Gastrocnemius medialis (tissue), 4 donors: ENCODE results near the gene NFKBIB. TPM values are rescaled to one million over a fixed set of nuclear protein-coding genes. Genes with fewer than 3 reads are reported as not detected.

Source experiments
- ATAC-seq, 2 donors: fragments of 150-250 bp; one replicate each; pipeline ENCODE4 v1.9.1; 2016
- DNase-seq, 2 donors: peaks; one replicate each; pipeline ENCODE4 v3.0.0-alpha.2; 2019
- H3K27ac ChIP-seq, 4 donors: fragments of 200-600 bp; sonication (generic); 1 replicate in 1 of 4; 2 replicates in 3 of 4; pipeline ENCODE4 v1.5.1; 2016 to 2018; ENCODE audit warnings: mild to moderate bottlenecking in 2 of 4, moderate library complexity in 1 of 4
- H3K27me3 ChIP-seq, 3 donors: fragments of 200-600 bp; sonication (generic) in 2 of 3; 1 replicate in 1 of 3; 2 replicates in 2 of 3; pipeline versions ENCODE4 v1.5.1 to v1.6.0; 2016 to 2019; ENCODE audit warnings: mild to moderate bottlenecking in 1 of 3, moderate library complexity in 1 of 3
- H3K36me3 ChIP-seq, 2 donors: fragments of 200-600 bp; sonication (generic) in 1 of 2; one replicate each; pipeline ENCODE4 v1.5.1; 2017 to 2018
- H3K4me1 ChIP-seq, 2 donors: fragments of 200-600 bp; sonication (generic) in 1 of 2; one replicate each; pipeline ENCODE4 v1.5.1; 2016 to 2017; ENCODE audit warnings: mild to moderate bottlenecking in 2 of 2
- H3K4me3 ChIP-seq, 4 donors: fragments of 200-600 bp; sonication (generic) in 3 of 4; 1 replicate in 1 of 4; 2 replicates in 3 of 4; pipeline ENCODE4 v1.5.1; 2016 to 2019; ENCODE audit warnings: mild to moderate bottlenecking in 2 of 4
- H3K9me3 ChIP-seq, 3 donors: fragments of 200-600 bp; sonication (generic) in 2 of 3; 1 replicate in 1 of 3; 2 replicates in 2 of 3; pipeline ENCODE4 v1.5.1; 2016 to 2019
- POLR2A ChIP-seq, 2 donors: fragments of 450-650 bp; IDR thresholded peaks; one replicate each; pipeline ENCODE4 v1.6.1; 2017; ENCODE audit warnings: antibody characterized with exemption in 2 of 2, mild to moderate bottlenecking in 2 of 2, moderate library complexity in 2 of 2
- in situ Hi-C, 4 donors: fragments of 200-750 bp; cut with MboI; loops; one replicate each; pipeline versions ENCODE4 v1.15.0 to v1.8.0; 2017; ENCODE audit warnings: low sequenced_read_pairs in 4 of 4
- intact Hi-C: fragments of 100-400 bp; cut with DNase I; formaldehyde crosslinking; loops from one replicate; pipeline ENCODE4 v1.15.1; 2023; ENCODE audit warnings: low total_unique reads
- total RNA-seq, 4 donors: library from RNA; depleted of rRNA; stranded (reverse); fragments of >200 nt; gene quantifications; one replicate each; pipeline versions ENCODE4 v1.1.0 to v1.2.3, GENCODE V29; 2016
- TF ChIP-seq, protein P1 (sequence below), 5 experiments: fragments of 450-650 bp in 3 of 5; fragments of 200-600 bp in 2 of 5; sonication (generic) in 2 of 5; IDR thresholded peaks in 4 of 5; conservative IDR thresholded peaks in 1 of 5; 1 replicate in 4 of 5; 2 replicates in 1 of 5; pipeline ENCODE4 v1.5.1; 2016 to 2019; ENCODE audit warnings: antibody characterized with exemption in 5 of 5, mild to moderate bottlenecking in 3 of 5, moderate library complexity in 3 of 5

Gene NFKBIB
- total RNA-seq, 4 donors from 2014 or later: 32.2 to 63.8 (median 53.6) TPM

GRCh38 chr19:38917921-38918491, 18.2 kb downstream of the NFKBIB start:
- ATAC-seq (no peak), DNase-seq (no peak)
- TF ChIP-seq, protein P1, sequence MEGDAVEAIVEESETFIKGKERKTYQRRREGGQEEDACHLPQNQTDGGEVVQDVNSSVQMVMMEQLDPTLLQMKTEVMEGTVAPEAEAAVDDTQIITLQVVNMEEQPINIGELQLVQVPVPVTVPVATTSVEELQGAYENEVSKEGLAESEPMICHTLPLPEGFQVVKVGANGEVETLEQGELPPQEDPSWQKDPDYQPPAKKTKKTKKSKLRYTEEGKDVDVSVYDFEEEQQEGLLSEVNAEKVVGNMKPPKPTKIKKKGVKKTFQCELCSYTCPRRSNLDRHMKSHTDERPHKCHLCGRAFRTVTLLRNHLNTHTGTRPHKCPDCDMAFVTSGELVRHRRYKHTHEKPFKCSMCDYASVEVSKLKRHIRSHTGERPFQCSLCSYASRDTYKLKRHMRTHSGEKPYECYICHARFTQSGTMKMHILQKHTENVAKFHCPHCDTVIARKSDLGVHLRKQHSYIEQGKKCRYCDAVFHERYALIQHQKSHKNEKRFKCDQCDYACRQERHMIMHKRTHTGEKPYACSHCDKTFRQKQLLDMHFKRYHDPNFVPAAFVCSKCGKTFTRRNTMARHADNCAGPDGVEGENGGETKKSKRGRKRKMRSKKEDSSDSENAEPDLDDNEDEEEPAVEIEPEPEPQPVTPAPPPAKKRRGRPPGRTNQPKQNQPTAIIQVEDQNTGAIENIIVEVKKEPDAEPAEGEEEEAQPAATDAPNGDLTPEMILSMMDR (IDR thresholded peaks at IDR 0.05 in 4 of 5, conservative IDR thresholded peaks at IDR 0.05 in 1 of 5): no peak
- TF ChIP-seq POLR2A (IDR thresholded peaks at IDR 0.05): no peak
- Histone ChIP-seq H3K4me1 (no peaks in the 10 kb centered on the region), H3K27ac (no peak overlapping the region), H3K36me3 (peaks cover 0 to 9% of the 10 kb centered on the region in 2 donors), H3K27me3 (no peaks in the 10 kb centered on the region), H3K9me3 (no peaks in the 10 kb centered on the region), H3K4me3 (no peak overlapping the region)
- intact Hi-C loops (no loop called here), in situ Hi-C loops (loop anchor here in 2 of 4 donors (25.0 kb wide), 1 partner anchor 181 kb away; the partner anchor contains the start of gene CAPN12 (in 2 of the 2))

DNA sequence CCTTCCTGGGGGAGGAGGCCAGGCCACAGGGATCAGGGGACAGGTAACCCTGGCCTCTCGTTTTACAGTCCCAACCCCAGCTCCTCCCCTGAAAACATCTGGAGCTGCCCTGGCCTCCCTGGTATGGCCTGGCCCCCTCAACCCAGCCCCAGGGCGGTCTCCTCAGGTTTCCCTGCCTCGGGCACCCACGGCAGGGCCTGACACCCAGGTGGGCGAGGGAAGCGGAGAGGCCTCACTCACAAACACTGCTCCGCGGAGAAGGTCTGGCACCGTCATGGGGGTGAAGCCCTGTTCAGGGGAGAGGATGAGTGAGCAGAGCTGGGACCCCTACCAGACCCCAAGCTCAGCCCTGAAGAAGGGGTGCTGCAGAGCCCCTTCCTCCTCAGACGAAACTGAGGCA, 18.8 kb downstream of the NFKBIB start:
- ATAC-seq (no peak), DNase-seq (no peak)
- intact Hi-C loops (no loop called here), in situ Hi-C loops (loop anchor here in 2 of 4 donors (25.0 kb wide), 1 partner anchor 181 kb away; the partner anchor contains the start of gene CAPN12 (in 2 of the 2))
- no peaks in the 10 kb centered on the region for H3K4me1 ChIP-seq
- H3K4me3 ChIP-seq: no peak overlapping the region
- no peak for TF ChIP-seq POLR2A (IDR thresholded peaks at IDR 0.05)
- TF ChIP-seq, protein P1 (IDR thresholded peaks at IDR 0.05 in 4 of 5, conservative IDR thresholded peaks at IDR 0.05 in 1 of 5): no peak
- peaks cover 0 to 9% of the 10 kb centered on the region in 2 donors for H3K36me3 ChIP-seq
- H3K9me3 ChIP-seq: no peaks in the 10 kb centered on the region
- H3K27ac ChIP-seq: no peak overlapping the region
- H3K27me3 ChIP-seq: no peaks in the 10 kb centered on the region

DNA sequence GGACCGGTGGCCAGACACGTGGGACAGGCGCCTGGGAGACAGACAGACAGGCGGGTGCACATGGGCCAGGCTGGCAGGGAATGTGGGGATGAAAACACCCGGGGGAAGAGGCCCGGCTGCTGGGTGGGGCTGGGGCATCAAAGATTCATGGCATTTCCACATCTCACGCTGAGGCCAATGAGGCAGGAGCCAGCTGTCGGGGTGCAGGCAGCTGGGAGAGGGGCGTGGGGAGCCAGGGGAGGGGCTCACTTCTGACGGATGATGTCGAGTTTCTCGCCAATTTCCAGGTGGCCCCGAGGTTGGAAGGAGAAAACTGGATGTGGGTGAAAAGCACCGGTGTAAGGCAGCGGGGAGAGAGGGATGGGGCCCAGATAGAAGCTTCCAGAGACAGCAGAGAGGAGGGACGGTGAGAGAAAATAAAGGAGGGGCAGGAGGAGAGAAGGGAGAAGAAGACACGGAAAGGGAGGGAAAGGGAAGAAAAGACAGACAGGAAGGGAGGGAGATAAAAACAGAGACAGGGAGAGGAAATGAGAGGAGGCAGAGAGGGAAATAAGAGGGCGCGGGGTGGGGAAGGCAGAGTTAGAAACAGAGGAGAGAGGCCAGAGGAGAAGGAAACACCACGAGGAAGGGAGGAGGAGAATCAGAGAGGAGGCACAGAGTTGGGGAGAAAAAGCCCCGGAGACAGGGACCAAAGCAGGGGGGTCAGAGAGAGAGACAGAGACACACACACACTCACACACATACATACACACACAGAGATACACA, 20.2 kb downstream of the NFKBIB start:
- in situ Hi-C loops (loop anchor here in 2 of 4 donors (10.0 to 25.0 kb wide), 2 partner anchors 183 to 515 kb away; partner anchors contain the start of genes CAPN12 (in 2 of the 2) and FAM98C (in 1 of the 2)), intact Hi-C loops (no loop called here)
- H3K9me3 ChIP-seq: no peaks in the 10 kb centered on the region
- no peaks in the 10 kb centered on the region for H3K4me1 ChIP-seq
- peaks cover 0 to 16% of the 10 kb centered on the region in 2 donors for H3K36me3 ChIP-seq
- no peak overlapping the region for H3K27ac ChIP-seq
- H3K4me3 ChIP-seq: no peak overlapping the region
- H3K27me3 ChIP-seq: no peaks in the 10 kb centered on the region
- DNase-seq: no peak
- ATAC-seq: no peak
- TF ChIP-seq POLR2A (IDR thresholded peaks at IDR 0.05): no peak
- TF ChIP-seq, protein P1 (IDR thresholded peaks at IDR 0.05 in 4 of 5, conservative IDR thresholded peaks at IDR 0.05 in 1 of 5): no peak

DNA sequence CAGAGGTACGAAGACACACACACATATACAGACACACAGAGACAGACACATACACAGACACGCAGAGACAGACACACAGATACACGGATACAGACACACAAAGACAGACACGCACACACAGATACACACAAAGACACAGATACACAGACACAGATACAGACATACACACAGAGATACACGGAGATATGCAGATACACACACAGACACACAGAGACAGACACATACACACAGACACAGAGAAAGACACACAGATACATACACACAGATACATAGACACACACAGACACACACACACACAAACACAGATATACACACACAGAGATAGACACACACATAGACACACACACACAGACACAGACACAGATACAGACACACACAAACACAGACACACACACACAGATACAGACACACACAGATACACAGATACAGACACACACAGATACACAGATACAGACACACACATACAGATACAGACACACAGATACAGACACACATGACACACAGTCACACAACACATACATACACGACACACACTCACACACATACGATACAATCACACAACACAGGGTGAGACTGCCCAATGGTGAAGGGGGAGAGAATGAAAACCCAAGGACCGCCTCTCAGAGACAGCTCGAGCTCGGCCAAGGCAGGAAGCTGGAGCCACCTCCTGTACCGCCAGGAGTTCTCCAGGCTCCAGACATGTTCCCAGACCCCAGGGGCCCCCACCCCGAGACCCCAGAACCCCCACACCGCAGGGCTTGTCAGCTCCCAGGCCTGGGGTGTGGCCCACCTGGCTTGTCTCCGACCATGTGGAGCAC, 21.0 kb downstream of the NFKBIB start:
- intact Hi-C loops: no loop called here
- no peak for TF ChIP-seq POLR2A (IDR thresholded peaks at IDR 0.05)
- TF ChIP-seq, protein P1 (IDR thresholded peaks at IDR 0.05 in 4 of 5, conservative IDR thresholded peaks at IDR 0.05 in 1 of 5): no peak
- Histone ChIP-seq H3K27me3 (no peaks in the 10 kb centered on the region), H3K4me1 (no peaks in the 10 kb centered on the region), H3K4me3 (no peak overlapping the region), H3K9me3 (no peaks in the 10 kb centered on the region), H3K36me3 (peaks cover 0 to 16% of the 10 kb centered on the region in 2 donors), H3K27ac (no peak overlapping the region)
- ATAC-seq: no peak
- in situ Hi-C loops: loop anchor here in 2 of 4 donors (10.0 to 25.0 kb wide), 2 partner anchors 184 to 516 kb away; partner anchors contain the start of genes CAPN12 (in 2 of the 2) and FAM98C (in 1 of the 2)
- DNase-seq: no peak
